MCF 10A (cell line): ENCODE results near the gene ANKRD60. TPM values are rescaled to one million over a fixed set of nuclear protein-coding genes. Genes with fewer than 3 reads are reported as not detected.

Experiments
- BruUV-seq: library from RNA; stranded (reverse); fragments of 400-500 nt; replicated peaks from 2 replicates; lab custom pipeline; 2021; lab: Mats Ljungman, UMichigan
- CTCF ChIA-PET: fragments of 300-600 bp; sonication (Branson Sonifier 250); formaldehyde crosslinking; extraction: SDS; loops from one replicate; lab custom pipeline; 2021; ENCODE audit warnings: antibody characterized with exemption, inconsistent platforms; lab: Yijun Ruan, JAX
- POLR2A ChIA-PET: fragments of 300-600, 350-650 bp; sonication (Branson Sonifier 250); formaldehyde crosslinking; extraction: SDS; loops from one replicate; lab custom pipeline; 2020; ENCODE audit warnings: antibody characterized with exemption, inconsistent platforms; lab: Yijun Ruan, JAX
- DNase-seq: peaks from one replicate; pipeline ENCODE4 v3.0.0-alpha.2; 2018; ENCODE audit not compliant: unreplicated experiment
- H3K27ac Mint-ChIP-seq: one replicate; pipeline ENCODE4 v1.8.0; 2022; ENCODE audit warnings: mild to moderate bottlenecking, low read depth, mixed read lengths; ENCODE audit not compliant: unreplicated experiment
- H3K27me3 Mint-ChIP-seq: one replicate; pipeline ENCODE4 v1.8.0; 2022; ENCODE audit warnings: mixed read lengths; ENCODE audit not compliant: insufficient read depth, unreplicated experiment
- H3K36me3 Mint-ChIP-seq: one replicate; pipeline ENCODE4 v1.8.0; 2022; ENCODE audit warnings: mild to moderate bottlenecking, moderate library complexity, mixed read lengths; ENCODE audit not compliant: insufficient read depth, unreplicated experiment
- H3K4me1 Mint-ChIP-seq: one replicate; pipeline ENCODE4 v1.8.0; 2022; ENCODE audit warnings: mixed read lengths; ENCODE audit not compliant: insufficient read depth, unreplicated experiment
- H3K4me3 Mint-ChIP-seq: one replicate; pipeline ENCODE4 v1.8.0; 2022; ENCODE audit warnings: mild to moderate bottlenecking, moderate library complexity, mixed read lengths; ENCODE audit not compliant: unreplicated experiment
- H3K9me3 Mint-ChIP-seq: one replicate; pipeline ENCODE4 v1.8.0; 2022; ENCODE audit warnings: mixed read lengths; ENCODE audit not compliant: unreplicated experiment
- intact Hi-C: fragments of 100-400 bp; cut with micrococcal nuclease; formaldehyde crosslinking; loops from 2 replicates; pipeline ENCODE4 v1.14.1; 2022
- total RNA-seq: library from RNA; stranded (reverse); gene quantifications from 2 replicates; pipeline ENCODE4 v1.2.3, GENCODE V29; 2022
- TF ChIP-seq, protein P1 (sequence below): fragments of 200-600 bp; IDR thresholded peaks from one replicate; pipeline ENCODE4 v1.8.0; 2022; ENCODE audit warnings: antibody characterized with exemption, mild to moderate bottlenecking; ENCODE audit not compliant: unreplicated experiment

ANKRD60 gene
- total RNA-seq, 1 experiment from 2014 or later: not detected

DNA sequence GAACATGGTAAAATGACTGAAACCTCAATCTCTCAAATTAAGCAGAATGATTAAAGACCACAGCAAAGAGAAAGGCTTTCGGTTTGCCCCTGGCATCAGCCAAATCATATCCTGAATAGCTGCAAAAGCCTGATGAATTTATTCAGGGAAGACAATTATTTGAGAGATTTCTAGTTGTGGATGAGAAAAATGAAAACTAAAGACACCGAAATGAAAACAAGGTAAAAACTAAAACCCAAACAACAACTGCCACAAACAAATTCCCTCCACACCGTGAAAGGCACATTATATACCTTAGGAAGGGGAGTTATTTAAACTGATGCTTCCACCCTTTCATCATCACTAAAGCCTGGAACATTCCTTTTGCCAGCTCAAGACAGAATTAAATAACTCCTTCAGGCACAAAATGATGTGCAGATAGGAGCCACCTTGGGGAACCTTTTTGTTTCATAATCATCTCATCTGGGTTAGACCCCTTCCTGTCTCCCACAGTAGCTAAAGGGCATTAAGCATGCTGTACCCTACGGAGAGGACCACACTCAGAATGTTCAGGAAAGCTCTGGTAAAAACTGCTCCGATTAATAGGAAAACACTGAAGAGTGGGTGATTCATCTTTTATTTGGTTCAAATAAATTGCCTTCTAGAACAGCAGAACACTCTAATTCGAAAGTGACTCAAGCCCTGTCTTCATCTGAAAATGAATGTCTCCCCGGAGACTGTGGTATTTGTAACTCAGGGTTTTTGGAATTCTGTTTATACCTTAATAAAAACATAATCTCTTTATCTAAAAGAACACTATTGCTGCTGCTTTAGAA, 9.1 kb upstream of the ANKRD60 start:
- DNase-seq: no peak
- ChIA-PET POLR2A (interaction anchor here (0.6 to 4.8 kb wide), 3 partner anchors 107 to 414 kb away, joined by 3 to 25 read pairs (median 4); partner anchors contain the start of gene STX16), CTCF (interaction anchor here (0.6 to 8.7 kb wide), 38 partner anchors 10 to 1217 kb away, joined by 3 to 121 read pairs (median 4); partner anchors contain the start of genes GNAS and VAPB)
- TF ChIP-seq, protein P1, sequence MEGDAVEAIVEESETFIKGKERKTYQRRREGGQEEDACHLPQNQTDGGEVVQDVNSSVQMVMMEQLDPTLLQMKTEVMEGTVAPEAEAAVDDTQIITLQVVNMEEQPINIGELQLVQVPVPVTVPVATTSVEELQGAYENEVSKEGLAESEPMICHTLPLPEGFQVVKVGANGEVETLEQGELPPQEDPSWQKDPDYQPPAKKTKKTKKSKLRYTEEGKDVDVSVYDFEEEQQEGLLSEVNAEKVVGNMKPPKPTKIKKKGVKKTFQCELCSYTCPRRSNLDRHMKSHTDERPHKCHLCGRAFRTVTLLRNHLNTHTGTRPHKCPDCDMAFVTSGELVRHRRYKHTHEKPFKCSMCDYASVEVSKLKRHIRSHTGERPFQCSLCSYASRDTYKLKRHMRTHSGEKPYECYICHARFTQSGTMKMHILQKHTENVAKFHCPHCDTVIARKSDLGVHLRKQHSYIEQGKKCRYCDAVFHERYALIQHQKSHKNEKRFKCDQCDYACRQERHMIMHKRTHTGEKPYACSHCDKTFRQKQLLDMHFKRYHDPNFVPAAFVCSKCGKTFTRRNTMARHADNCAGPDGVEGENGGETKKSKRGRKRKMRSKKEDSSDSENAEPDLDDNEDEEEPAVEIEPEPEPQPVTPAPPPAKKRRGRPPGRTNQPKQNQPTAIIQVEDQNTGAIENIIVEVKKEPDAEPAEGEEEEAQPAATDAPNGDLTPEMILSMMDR: no peak
- Mint-ChIP-seq H3K27me3 (no peaks in the 10 kb centered on the region), H3K36me3 (peaks cover 14% of the 10 kb centered on the region), H3K4me1 (no peaks in the 10 kb centered on the region), H3K27ac (no peak overlapping the region), H3K4me3 (peak overlapping the region; percentile 77), H3K9me3 (no peaks in the 10 kb centered on the region)
- no TSS peak for BruUV-seq
- intact Hi-C loops: loop anchor here (1.0 to 5.0 kb wide), 6 partner anchors 75 to 1217 kb away; partner anchors contain the start of gene GNAS

DNA sequence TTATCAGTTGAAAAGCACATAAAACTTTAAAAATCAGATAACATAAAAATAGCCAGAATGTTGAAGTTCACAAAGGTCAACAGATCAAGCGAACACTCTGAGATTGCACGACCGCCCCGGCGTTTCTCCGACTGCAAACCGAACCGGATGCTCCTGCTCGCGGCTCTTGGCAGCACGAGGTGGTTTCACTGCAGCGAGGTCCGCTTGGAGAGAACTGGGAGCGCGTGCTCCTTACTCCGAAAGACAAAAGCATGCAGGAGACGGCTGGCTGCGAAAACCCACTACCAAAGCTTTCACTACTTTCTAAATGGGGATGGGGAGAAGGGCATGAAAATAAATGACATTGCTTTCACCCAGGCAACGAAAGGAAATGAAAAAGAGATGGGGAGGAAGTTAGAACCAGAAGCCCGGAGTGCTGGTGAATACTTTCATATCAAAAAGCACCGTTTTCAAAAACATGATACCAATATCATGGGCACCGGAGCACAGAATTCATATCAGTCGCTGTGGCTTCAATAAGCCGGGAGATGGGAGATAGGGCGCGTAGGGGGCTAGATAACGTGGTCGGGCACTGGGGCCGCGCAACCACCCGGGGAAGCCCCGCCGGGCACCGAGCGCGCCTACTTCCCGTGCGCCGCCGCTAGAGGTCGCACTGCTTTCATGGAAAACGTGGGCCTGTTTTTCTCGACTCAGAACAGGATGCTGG, 8.3 kb upstream of the ANKRD60 start:
- no TSS peak for BruUV-seq
- intact Hi-C loops: loop anchor here (1.0 to 5.0 kb wide), 6 partner anchors 76 to 1218 kb away; partner anchors contain the start of gene GNAS
- Mint-ChIP-seq H3K4me3 (peak overlapping the region; percentile 77), H3K9me3 (no peaks in the 10 kb centered on the region), H3K27me3 (no peaks in the 10 kb centered on the region), H3K27ac (no peak overlapping the region), H3K36me3 (peaks cover 14% of the 10 kb centered on the region), H3K4me1 (no peaks in the 10 kb centered on the region)
- DNase-seq: peak; percentile 71
- ChIA-PET POLR2A (interaction anchor here (0.6 to 4.8 kb wide), 6 partner anchors 75 to 640 kb away, joined by 3 to 25 read pairs (median 3); partner anchors contain the start of gene STX16), CTCF (interaction anchor here (0.6 to 8.7 kb wide), 45 partner anchors 11 to 1218 kb away, joined by 3 to 121 read pairs (median 4); partner anchors contain the start of genes GNAS, STX16 and VAPB)
- TF ChIP-seq, protein P1: peak; percentile 96

DNA sequence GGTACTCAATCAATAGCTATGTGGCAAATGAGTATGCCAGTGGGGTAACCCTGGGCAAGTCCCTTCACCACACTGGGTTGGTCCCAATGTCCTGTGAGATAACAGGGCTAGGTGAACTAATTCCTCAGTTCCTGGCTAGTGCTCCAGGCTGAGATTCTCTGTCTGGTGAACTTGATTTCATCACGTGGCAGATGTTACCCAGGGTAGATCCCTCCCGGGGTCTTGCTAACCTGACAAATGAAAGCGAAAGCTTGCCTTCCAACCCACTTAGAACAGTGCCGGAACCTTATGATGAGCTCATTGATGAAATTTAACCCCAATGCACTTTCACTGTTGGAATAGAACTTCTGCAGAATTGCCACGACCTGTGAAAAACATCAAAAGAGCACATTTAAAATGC, 6.6 kb upstream of the ANKRD60 start:
- intact Hi-C loops: loop anchor here (5.0 kb wide), 2 partner anchors 77 to 602 kb away; no protein-coding TSS in a partner anchor
- no peaks in the 10 kb centered on the region for H3K9me3 Mint-ChIP-seq
- ChIA-PET CTCF (interaction anchor here (0.5 to 8.7 kb wide), 22 partner anchors 10 to 1221 kb away, joined by 3 to 121 read pairs (median 6); partner anchors contain the start of genes GNAS and STX16), POLR2A (interaction anchor here (1.5 to 4.8 kb wide), 2 partner anchors 213 to 417 kb away, joined by 4 to 25 read pairs; partner anchors contain the start of gene STX16)
- no peak overlapping the region for H3K27ac Mint-ChIP-seq
- TF ChIP-seq, protein P1: no peak
- DNase-seq: no peak
- H3K4me3 Mint-ChIP-seq: no peak overlapping the region
- BruUV-seq: no TSS peak
- no peaks in the 10 kb centered on the region for H3K4me1 Mint-ChIP-seq
- peaks cover 14% of the 10 kb centered on the region for H3K36me3 Mint-ChIP-seq
- no peaks in the 10 kb centered on the region for H3K27me3 Mint-ChIP-seq
